Esophagus (tissue), 2 donors: ENCODE measurements around the gene ABCA4. TPM values are rescaled to one million over a fixed set of nuclear protein-coding genes. Genes with fewer than 3 reads are reported as not detected.
A peak's percentile ranks its signal among the peaks of the same experiment; 100 is the strongest.

Source experiments
- H3K27ac ChIP-seq, 2 donors: one replicate each; pipeline ENCODE4 v1.5.1; 2013; ENCODE audit warnings: low read depth in 2 of 2, mild to moderate bottlenecking in 2 of 2, inconsistent platforms in 1 of 2, low read length in 1 of 2, moderate library complexity in 1 of 2
- H3K27me3 ChIP-seq, 2 donors: one replicate each; pipeline ENCODE4 v1.6.1; 2013; ENCODE audit warnings: low read length in 2 of 2, control low read depth in 1 of 2, mild to moderate bottlenecking in 1 of 2; ENCODE audit not compliant: insufficient read depth in 2 of 2, control insufficient read depth in 1 of 2
- H3K36me3 ChIP-seq, 2 donors: one replicate each; pipeline ENCODE4 v1.6.1; 2013; ENCODE audit warnings: low read length in 1 of 2; ENCODE audit not compliant: control insufficient read depth in 2 of 2, insufficient read depth in 2 of 2
- H3K4me1 ChIP-seq, 2 donors: one replicate each; pipeline ENCODE4 v1.6.1; 2013; ENCODE audit warnings: low read length in 1 of 2; ENCODE audit not compliant: control insufficient read depth in 2 of 2, insufficient read depth in 2 of 2
- H3K4me3 ChIP-seq, 2 donors: one replicate each; pipeline ENCODE4 v1.5.1; 2013; ENCODE audit warnings: low read length in 2 of 2, mild to moderate bottlenecking in 2 of 2, low read depth in 1 of 2, moderate library complexity in 1 of 2
- H3K9me3 ChIP-seq, 2 donors: one replicate each; pipeline ENCODE4 v1.6.1; 2013; ENCODE audit warnings: mild to moderate bottlenecking in 2 of 2, low read depth in 1 of 2, low read length in 1 of 2, moderate library complexity in 1 of 2; ENCODE audit not compliant: control insufficient read depth in 2 of 2, insufficient read depth in 1 of 2
- WGBS, 2 donors: extraction: QIAGEN DNeasy Blood & Tissue Kit; methylation state at CpG; one replicate each; pipeline ENCODE4 v1.1.7; 2013; 5-methylcytosine and 5-hydroxymethylcytosine counted together
- polyA plus RNA-seq, 2 donors: library from polyadenylated mRNA; stranded (reverse); fragments of 200-250 nt; gene quantifications; one replicate each; pipeline ENCODE4 v1.2.3, GENCODE V29; 2013
- donor health status: healthy with polysubstance abuse.
- donor health status: Bipolar disorder and iron deficiency.

ABCA4 gene
- polyA plus RNA-seq, 2 donors: 0.04 to 0.07 TPM

- H3K27me3 ChIP-seq: no peaks in the 10 kb centered on the region
- H3K4me3 ChIP-seq: no peak overlapping the region
- H3K9me3 ChIP-seq: no peaks in the 10 kb centered on the region
- WGBS, 2 donors: 79 to 89% methylated on average over 2 of the region's 2 CpGs
- peak overlapping the region in 1 of 2 donors; percentile 76 for H3K27ac ChIP-seq
- no peaks in the 10 kb centered on the region for H3K36me3 ChIP-seq
- H3K4me1 ChIP-seq: peaks cover 0 to 12% of the 10 kb centered on the region in 2 donors
Observed at GRCh38 chr1:93965256-93965655, 155.7 kb downstream of the ABCA4 start.

DNA sequence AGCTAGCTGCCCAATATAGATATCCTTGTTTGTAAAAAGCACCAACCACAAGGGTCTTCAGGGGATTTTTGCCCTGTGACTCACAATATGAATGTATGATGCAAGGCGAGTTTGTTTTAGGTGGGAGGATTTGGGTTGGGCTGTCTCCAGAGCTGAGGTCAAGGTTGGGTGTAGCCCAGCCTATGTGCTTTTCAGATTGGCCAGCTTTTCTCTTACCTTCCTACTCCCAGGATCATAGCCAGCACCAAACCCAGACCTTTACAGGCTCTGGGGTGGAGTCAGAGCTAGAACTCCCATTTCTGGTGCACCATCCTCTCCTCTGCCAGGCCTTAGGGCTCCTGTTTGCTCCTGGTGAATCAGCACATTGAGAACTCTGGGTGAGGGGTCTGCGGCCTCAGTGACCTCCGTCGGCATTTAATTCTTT lies 156.2 kb downstream of the ABCA4 start:
- Histone ChIP-seq H3K27ac (peak overlapping the region in 1 of 2 donors; percentile 79), H3K9me3 (no peaks in the 10 kb centered on the region), H3K4me1 (peaks cover 0 to 12% of the 10 kb centered on the region in 2 donors), H3K4me3 (no peak overlapping the region), H3K36me3 (no peaks in the 10 kb centered on the region), H3K27me3 (no peaks in the 10 kb centered on the region)
- WGBS, 2 donors: 69 to 79% methylated on average over 4 of the region's 4 CpGs

- H3K4me3 ChIP-seq: no peak overlapping the region
Observed at GRCh38 chr1:93964096-93964776, 156.7 kb downstream of the ABCA4 start.

GRCh38 chr1:93963585-93963984 lies 157.4 kb downstream of the ABCA4 start:
- H3K27me3 ChIP-seq: no peaks in the 10 kb centered on the region
- H3K9me3 ChIP-seq: no peaks in the 10 kb centered on the region
- H3K4me1 ChIP-seq: peaks cover 0 to 12% of the 10 kb centered on the region in 2 donors
- no peaks in the 10 kb centered on the region for H3K36me3 ChIP-seq
- WGBS, 2 donors: 60 to 75% methylated on average over 9 of the region's 9 CpGs
- H3K4me3 ChIP-seq: no peak overlapping the region
- no peak overlapping the region for H3K27ac ChIP-seq

More at GRCh38 chr1:93964096-93964776, 156.7 kb downstream of the ABCA4 start:
- H3K36me3 ChIP-seq: no peaks in the 10 kb centered on the region
- WGBS, 2 donors: 75 to 79% methylated on average over 4 of the region's 4 CpGs
- no peaks in the 10 kb centered on the region for H3K9me3 ChIP-seq
- H3K4me1 ChIP-seq: peaks cover 0 to 12% of the 10 kb centered on the region in 2 donors
- H3K27ac ChIP-seq: peak overlapping the region in 1 of 2 donors; percentile 79
- H3K27me3 ChIP-seq: no peaks in the 10 kb centered on the region

DNA sequence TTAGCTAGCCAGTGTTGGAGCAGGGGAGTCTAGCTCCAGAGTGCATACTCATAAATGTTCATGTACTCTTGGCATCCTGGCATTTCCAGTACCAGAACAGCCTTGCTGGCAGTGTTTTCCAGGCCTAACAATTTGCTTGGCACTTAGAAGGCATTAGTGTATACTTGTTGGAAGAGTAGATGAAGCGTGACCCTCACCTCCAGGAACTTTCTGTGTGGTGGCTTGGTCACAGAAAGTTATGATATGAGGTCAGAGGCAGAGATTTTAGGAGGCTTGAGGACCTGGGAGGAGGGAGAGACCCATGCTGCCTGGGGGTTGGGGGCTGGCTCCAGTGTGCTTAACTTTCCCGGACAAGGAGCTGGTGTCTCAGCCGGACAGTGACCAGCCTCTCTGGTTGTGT lies 159.0 kb downstream of the ABCA4 start:
- H3K9me3 ChIP-seq: no peaks in the 10 kb centered on the region
- H3K27me3 ChIP-seq: no peaks in the 10 kb centered on the region
- H3K4me3 ChIP-seq: no peak overlapping the region
- H3K36me3 ChIP-seq: no peaks in the 10 kb centered on the region
- peaks cover 0 to 12% of the 10 kb centered on the region in 2 donors for H3K4me1 ChIP-seq
- 80 to 84% methylated on average over 3 of the region's 3 CpGs for WGBS, 2 donors
- H3K27ac ChIP-seq: no peak overlapping the region

DNA sequence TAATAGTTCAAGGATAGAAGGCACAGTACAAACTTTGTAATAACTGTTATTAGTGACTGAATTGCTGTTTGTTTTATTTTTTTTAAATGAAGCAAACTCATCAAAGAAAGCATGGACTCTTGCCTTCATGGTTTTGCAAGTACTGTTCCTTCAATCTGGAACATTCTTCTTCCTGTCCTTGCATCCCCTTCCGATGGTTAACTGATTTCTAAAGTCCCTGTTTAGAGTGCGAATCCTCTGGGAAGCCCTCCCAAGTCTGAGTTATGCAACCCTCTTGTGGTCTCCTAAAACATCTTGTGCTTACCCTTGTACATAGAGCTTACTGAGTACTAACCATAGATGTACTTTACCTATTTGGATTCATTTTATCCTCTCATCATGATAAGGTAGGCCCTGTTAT lies 159.5 kb downstream of the ABCA4 start:
- Histone ChIP-seq H3K27me3 (no peaks in the 10 kb centered on the region), H3K27ac (no peak overlapping the region), H3K36me3 (no peaks in the 10 kb centered on the region), H3K4me3 (no peak overlapping the region), H3K9me3 (peaks cover 0 to 4% of the 10 kb centered on the region in 2 donors), H3K4me1 (peaks cover 0 to 12% of the 10 kb centered on the region in 2 donors)
- 82 to 90% methylated on average over 2 of the region's 2 CpGs for WGBS, 2 donors

GRCh38 chr1:93960641-93961147 lies 160.3 kb downstream of the ABCA4 start:
- Histone ChIP-seq H3K36me3 (no peaks in the 10 kb centered on the region), H3K4me3 (no peak overlapping the region), H3K27me3 (no peaks in the 10 kb centered on the region), H3K9me3 (peaks cover 0 to 6% of the 10 kb centered on the region in 2 donors), H3K27ac (peak overlapping the region; percentile 35 to 61), H3K4me1 (peaks cover 0 to 12% of the 10 kb centered on the region in 2 donors)
- 28 to 39% methylated on average over 3 of the region's 3 CpGs for WGBS, 2 donors

- peaks cover 0 to 6% of the 10 kb centered on the region in 2 donors for H3K9me3 ChIP-seq
- WGBS, 2 donors: 78 to 84% methylated on average over 5 of the region's 5 CpGs
Observed at GRCh38 chr1:93959413-93959812, 161.5 kb downstream of the ABCA4 start.

DNA sequence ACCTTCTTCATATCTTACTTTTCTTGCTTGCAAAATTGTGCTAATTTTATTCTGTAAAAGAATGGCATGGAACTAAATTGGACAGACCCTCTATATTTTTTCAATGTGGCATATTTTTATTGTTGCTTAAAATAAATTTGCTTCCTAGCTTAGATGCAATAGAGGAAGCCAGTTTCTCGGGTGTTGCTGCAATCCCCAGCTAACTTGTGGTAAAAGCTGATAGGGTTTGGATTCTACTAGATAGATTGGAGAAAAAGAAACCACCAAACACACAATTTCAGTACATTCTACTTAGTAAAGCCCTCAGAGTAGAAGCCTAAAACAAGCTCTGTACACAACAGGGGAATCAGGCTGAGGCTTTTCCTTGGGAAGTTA lies 162.2 kb downstream of the ABCA4 start:
- Histone ChIP-seq H3K9me3 (peaks cover 0 to 6% of the 10 kb centered on the region in 2 donors), H3K4me1 (peaks cover 0 to 6% of the 10 kb centered on the region in 2 donors), H3K27me3 (no peaks in the 10 kb centered on the region), H3K36me3 (no peaks in the 10 kb centered on the region), H3K4me3 (no peak overlapping the region), H3K27ac (no peak overlapping the region)
- WGBS, 2 donors: 63 to 67% methylated on average over 1 of the region's 1 CpG

More at GRCh38 chr1:93959413-93959812, 161.5 kb downstream of the ABCA4 start:
- H3K4me1 ChIP-seq: peaks cover 0 to 6% of the 10 kb centered on the region in 2 donors
- no peak overlapping the region for H3K27ac ChIP-seq
- no peaks in the 10 kb centered on the region for H3K27me3 ChIP-seq
- no peaks in the 10 kb centered on the region for H3K36me3 ChIP-seq
- H3K4me3 ChIP-seq: no peak overlapping the region
